Testis (tissue), 3 donors: ENCODE measurements around the gene EMC10. TPM values are rescaled to one million over a fixed set of nuclear protein-coding genes. Genes with fewer than 3 reads are reported as not detected.

Source experiments
- DNase-seq: peaks from one replicate; pipeline ENCODE4 v3.0.0-alpha.2; 2019
- H3K27ac ChIP-seq, 2 donors: fragments of 200-600 bp; sonication (generic); one replicate each; pipeline ENCODE4 v1.5.1; 2019
- H3K27me3 ChIP-seq: fragments of 200-600 bp; sonication (generic); one replicate; pipeline ENCODE4 v1.5.1; 2019
- H3K36me3 ChIP-seq: fragments of 200-600 bp; sonication (generic); one replicate; pipeline ENCODE4 v1.5.1; 2017; ENCODE audit warnings: low read depth; ENCODE audit errors: missing control alignments
- H3K4me1 ChIP-seq: fragments of 200-600 bp; sonication (generic); one replicate; pipeline ENCODE4 v1.5.1; 2019
- H3K4me3 ChIP-seq, 2 donors: fragments of 200-600 bp; sonication (generic); one replicate each; pipeline ENCODE4 v1.5.1; 2017 to 2019
- H3K9me3 ChIP-seq: fragments of 200-600 bp; sonication (generic); one replicate; pipeline ENCODE4 v1.5.1; 2017
- CTCF ChIP-seq, 3 experiments: fragments of 450-650 bp in 2 of 3; fragments of 200-600 bp in 1 of 3; sonication (generic) in 1 of 3; IDR thresholded peaks; one replicate each; pipeline ENCODE4 v1.5.1; 2016 to 2019; ENCODE audit warnings: antibody characterized with exemption in 3 of 3, mild to moderate bottlenecking in 2 of 3, moderate library complexity in 1 of 3
- POLR2A ChIP-seq: fragments of 450-650 bp; IDR thresholded peaks from one replicate; pipeline ENCODE4 v1.6.1; 2017; ENCODE audit warnings: antibody characterized with exemption, mild to moderate bottlenecking, moderate library complexity
- whole genome bisulfite sequencing, 2 donors: methylation state at CpG; one replicate each; pipeline ENCODE4 v1.1.5; 2018; 5-methylcytosine and 5-hydroxymethylcytosine counted together
- intact Hi-C: fragments of 100-400 bp; cut with DNase I; formaldehyde crosslinking; loops from one replicate; pipeline ENCODE4 v1.15.1; 2023; ENCODE audit warnings: low total_unique reads
- polyA plus RNA-seq: library from polyadenylated mRNA; stranded (reverse); fragments of 350-450 nt; fragmentation: Illumina TruSeq; extraction: RNeasy Lipid Tissue Mini Kit (QIAGEN cat#74804); gene quantifications from one replicate; pipeline ENCODE4 v1.2.3, GENCODE V29; 2014; ENCODE audit warnings: low read depth, low replicate concordance; ENCODE audit not compliant: insufficient read depth
- total RNA-seq, 2 donors: library from RNA; depleted of rRNA; stranded (reverse); fragments of >200 nt; gene quantifications; one replicate each; pipeline ENCODE4 v1.2.3, GENCODE V29; 2016

EMC10 gene
- total and polyA plus RNA-seq, 3 donors from 2014 or later: 162 to 311 (median 203) TPM

- TF ChIP-seq CTCF (IDR thresholded peaks at IDR 0.05) (no peak), POLR2A (no peak)
- DNase-seq: no peak
- 15 to 34% methylated on average over 13 of the region's 13 CpGs for WGBS, 2 donors
- intact Hi-C loops: no loop called here
- Histone ChIP-seq H3K27me3 (no peaks in the 10 kb centered on the region), H3K4me1 (peaks cover 15% of the 10 kb centered on the region), H3K36me3 (no peaks in the 10 kb centered on the region), H3K9me3 (no peaks in the 10 kb centered on the region), H3K27ac (peak overlapping the region in 1 of 2 donors; percentile 6), H3K4me3 (peak overlapping the region; percentile 59 to 64)
Measured at GRCh38 chr19:50430888-50431342, 45.4 kb upstream of the EMC10 start.

- peak overlapping the region; percentile 52 to 65 for H3K27ac ChIP-seq
- H3K4me3 ChIP-seq: peak overlapping the region; percentile 59 to 64
Measured at GRCh38 chr19:50431343-50432220, 44.7 kb upstream of the EMC10 start.

GRCh38 chr19:50432221-50433028, 43.9 kb upstream of the EMC10 start, which contains the start of gene MYBPC2:
Gene MYBPC2 (plus strand): TSS chr19:50432892. CDS start chr19:50432954, 62 bp downstream.
- H3K27me3 ChIP-seq: no peaks in the 10 kb centered on the region
- TF ChIP-seq CTCF (IDR thresholded peaks at IDR 0.05): no peak
- TF ChIP-seq POLR2A: no peak
- WGBS, 2 donors: 1 to 5% methylated on average over 15 to 34 of the region's 40 CpGs
- H3K4me3 ChIP-seq: peak within 1 kb of the TSS; percentile 59 to 64
- peaks cover 15% of the 10 kb centered on the region for H3K4me1 ChIP-seq
- intact Hi-C loops: no loop called here
- H3K9me3 ChIP-seq: no peaks in the 10 kb centered on the region
- H3K27ac ChIP-seq: peak within 1 kb of the TSS; percentile 52 to 65
- DNase-seq: no peak
- no peaks in the 10 kb centered on the region for H3K36me3 ChIP-seq

More at GRCh38 chr19:50431343-50432220, 44.7 kb upstream of the EMC10 start:
- DNase-seq: peak; percentile 92
- WGBS, 2 donors: 1 to 2% methylated on average over 36 to 38 of the region's 54 CpGs
- H3K9me3 ChIP-seq: no peaks in the 10 kb centered on the region
- H3K36me3 ChIP-seq: no peaks in the 10 kb centered on the region
- intact Hi-C loops: no loop called here
- H3K27me3 ChIP-seq: no peaks in the 10 kb centered on the region
- peaks cover 15% of the 10 kb centered on the region for H3K4me1 ChIP-seq
- TF ChIP-seq POLR2A: no peak
- no peak for TF ChIP-seq CTCF (IDR thresholded peaks at IDR 0.05)

GRCh38 chr19:50433201-50434180, 42.8 kb upstream of the EMC10 start:
- 58 to 79% methylated on average over 12 to 19 of the region's 19 CpGs for WGBS, 2 donors
- intact Hi-C loops: no loop called here
- Histone ChIP-seq H3K4me1 (peaks cover 11% of the 10 kb centered on the region), H3K27me3 (no peaks in the 10 kb centered on the region), H3K4me3 (no peak overlapping the region), H3K9me3 (no peaks in the 10 kb centered on the region), H3K27ac (no peak overlapping the region), H3K36me3 (no peaks in the 10 kb centered on the region)
- TF ChIP-seq CTCF (IDR thresholded peaks at IDR 0.05): no peak
- TF ChIP-seq POLR2A: no peak
- DNase-seq: no peak
